GM04503 (cell line): ENCODE measurements around the gene GNAS-AS1.

Experiments used
- DNase-seq: peaks from one replicate; pipeline ENCODE4 v3.0.0-alpha.2; 2012; ENCODE audit warnings: low read depth

Gene GNAS-AS1

GRCh38 chr20:58778760-58779159, 71.9 kb downstream of the GNAS-AS1 start:
- no peak for DNase-seq

GRCh38 chr20:58777657-58778056, 73.0 kb downstream of the GNAS-AS1 start:
- DNase-seq: no peak

- DNase-seq: no peak
These were observed 74.6 kb downstream of the GNAS-AS1 start for GRCh38 chr20:58776109-58776508.

DNA sequence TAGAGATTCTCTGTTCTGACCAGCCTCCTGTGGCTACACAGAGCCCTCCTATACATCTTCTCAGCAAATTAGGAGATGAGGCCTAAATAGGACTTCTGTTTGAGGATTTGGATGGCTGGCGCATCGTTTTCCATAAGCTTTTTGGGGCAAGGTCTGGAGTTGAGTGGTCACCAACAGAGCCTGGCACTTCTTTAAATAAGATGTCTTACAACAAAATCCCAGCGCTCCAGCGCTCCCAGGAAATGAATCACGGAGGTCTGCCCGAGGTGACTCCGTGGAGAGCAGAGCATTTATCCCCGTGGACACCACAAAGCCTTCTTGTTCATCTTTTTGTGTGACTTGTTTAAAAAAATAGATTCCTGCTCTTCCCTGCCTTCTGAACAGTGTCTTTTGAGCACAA, 75.3 kb downstream of the GNAS-AS1 start:
- DNase-seq: no peak

DNA sequence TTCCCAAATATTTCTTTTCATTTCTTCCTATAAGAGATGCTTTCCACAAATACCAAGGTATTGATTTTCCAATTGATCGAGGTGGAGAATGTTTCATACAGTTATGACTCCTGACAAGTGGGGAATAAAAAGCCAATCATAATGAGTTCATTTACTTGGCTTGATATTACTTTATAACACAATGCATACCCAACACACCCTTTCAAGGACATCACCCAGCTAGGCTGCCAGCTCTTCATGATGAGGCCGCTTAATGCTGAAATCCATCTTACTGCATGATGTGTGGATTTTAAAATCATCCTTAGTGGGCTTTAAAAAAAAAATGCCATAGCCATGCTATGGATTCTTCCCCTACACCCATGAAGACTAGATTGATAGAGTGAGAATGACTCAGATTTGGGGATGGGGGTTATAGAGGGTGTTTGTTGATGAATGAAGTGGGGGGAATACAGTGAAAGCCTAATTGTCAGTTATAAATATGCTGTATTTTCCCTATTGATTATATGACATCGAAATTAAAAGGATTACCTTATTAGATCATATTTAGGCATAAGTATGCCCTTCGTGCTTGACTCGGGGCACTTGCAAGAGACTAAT, 75.9 kb downstream of the GNAS-AS1 start:
- DNase-seq: no peak

DNA sequence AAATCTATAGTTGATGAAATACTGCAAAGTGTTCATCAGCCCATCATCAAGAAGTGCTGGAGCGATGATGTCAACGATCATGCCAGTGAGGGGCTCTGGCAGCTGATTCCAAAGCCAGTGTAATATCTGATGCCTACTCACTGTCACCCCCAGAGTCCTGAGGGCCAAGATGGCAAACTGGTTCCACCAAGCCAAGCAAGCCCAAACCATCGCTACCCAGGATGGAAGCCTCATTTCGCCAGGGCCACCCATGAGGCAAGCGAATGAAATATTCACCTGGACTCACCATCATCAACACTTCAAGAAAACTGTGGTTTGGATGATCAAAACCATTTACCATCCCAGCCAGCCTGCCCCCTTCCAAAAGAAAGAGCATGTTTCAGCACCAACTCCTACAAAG, 76.5 kb downstream of the GNAS-AS1 start:
- DNase-seq: no peak

DNA sequence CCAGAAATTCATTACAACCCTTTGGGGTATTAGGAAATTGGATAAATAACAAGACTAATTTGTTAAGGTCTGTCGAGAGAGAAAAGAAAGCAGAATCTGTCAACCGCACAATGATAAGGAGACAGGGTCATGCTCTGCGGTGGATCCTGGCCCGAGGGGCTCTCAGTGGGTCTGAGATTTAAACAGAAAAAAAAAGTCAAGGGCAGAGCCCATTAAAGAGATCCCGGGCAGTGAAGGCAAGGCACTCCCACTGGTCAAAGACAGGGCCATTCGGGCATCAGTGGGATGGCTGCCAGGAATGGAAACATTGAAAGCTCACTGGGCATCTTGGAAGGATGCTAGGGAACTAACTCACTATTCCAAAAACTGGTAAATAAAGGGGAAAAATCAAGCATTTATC, 77.9 kb downstream of the GNAS-AS1 start:
- no peak for DNase-seq
